ENCODE data around the gene RPS6KA5.
"Not testable (repeated sequence)": the region's sequence is repeated elsewhere in the genome, so short reads cannot be mapped to it uniquely, and the experiment has no call there.

DNA sequence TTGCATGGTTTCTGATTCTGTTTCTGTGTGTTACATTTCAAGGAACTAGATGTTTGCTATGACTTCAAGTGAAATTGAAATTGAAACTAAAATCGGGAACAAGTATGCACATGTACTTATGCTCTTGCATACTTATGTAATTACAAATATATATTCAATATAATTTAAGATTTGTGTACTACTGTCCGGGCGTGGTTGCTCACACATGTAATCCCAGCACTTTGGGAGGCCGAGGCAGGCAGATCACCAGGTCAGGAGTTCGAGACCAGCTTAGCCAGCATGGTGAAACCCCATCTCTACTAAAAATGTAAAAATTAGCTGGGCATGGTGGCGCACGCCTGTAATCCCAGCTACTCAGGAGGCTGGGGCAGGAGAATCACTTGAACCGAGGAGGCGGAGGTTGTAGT, 37.8 kb downstream of the RPS6KA5 start:
- not testable (repeated sequence) for TF ChIP-seq POLR2A (IDR thresholded peaks at IDR 0.05)
- TF ChIP-seq, protein P1, sequence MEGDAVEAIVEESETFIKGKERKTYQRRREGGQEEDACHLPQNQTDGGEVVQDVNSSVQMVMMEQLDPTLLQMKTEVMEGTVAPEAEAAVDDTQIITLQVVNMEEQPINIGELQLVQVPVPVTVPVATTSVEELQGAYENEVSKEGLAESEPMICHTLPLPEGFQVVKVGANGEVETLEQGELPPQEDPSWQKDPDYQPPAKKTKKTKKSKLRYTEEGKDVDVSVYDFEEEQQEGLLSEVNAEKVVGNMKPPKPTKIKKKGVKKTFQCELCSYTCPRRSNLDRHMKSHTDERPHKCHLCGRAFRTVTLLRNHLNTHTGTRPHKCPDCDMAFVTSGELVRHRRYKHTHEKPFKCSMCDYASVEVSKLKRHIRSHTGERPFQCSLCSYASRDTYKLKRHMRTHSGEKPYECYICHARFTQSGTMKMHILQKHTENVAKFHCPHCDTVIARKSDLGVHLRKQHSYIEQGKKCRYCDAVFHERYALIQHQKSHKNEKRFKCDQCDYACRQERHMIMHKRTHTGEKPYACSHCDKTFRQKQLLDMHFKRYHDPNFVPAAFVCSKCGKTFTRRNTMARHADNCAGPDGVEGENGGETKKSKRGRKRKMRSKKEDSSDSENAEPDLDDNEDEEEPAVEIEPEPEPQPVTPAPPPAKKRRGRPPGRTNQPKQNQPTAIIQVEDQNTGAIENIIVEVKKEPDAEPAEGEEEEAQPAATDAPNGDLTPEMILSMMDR (IDR thresholded peaks at IDR 0.05) = not testable (repeated sequence)
